Measurements from ENCODE around the gene RABAC1. TPM values are rescaled to one million over a fixed set of nuclear protein-coding genes. Genes with fewer than 3 reads are reported as not detected.

Gene RABAC1
- total RNA-seq, 1 experiment from 2014 or later = 64.4 TPM

GRCh38 chr19:41987141-41987860 is 28.2 kb upstream of the RABAC1 start:
- H3K36me3 Mint-ChIP-seq (ENCODE audit: insufficient read depth, unreplicated experiment) = no peaks in the 10 kb centered on the region
- no peak for DNase-seq
- Histone ChIP-seq H3K36me3 (ENCODE audit: control insufficient read depth, insufficient read depth, low read length) (no peaks in the 10 kb centered on the region), H3K4me1 (no peaks in the 10 kb centered on the region), H3K9me3 (no peaks in the 10 kb centered on the region), H3K27me3 (replicated peaks; ENCODE audit: control insufficient read depth, insufficient read depth, low read length) (no peaks in the 10 kb centered on the region), H3K4me3 (ENCODE audit: low read depth, low read length) (no peak overlapping the region)
- CTCF ChIA-PET = no interaction called here
- TF ChIP-seq CTCF (IDR thresholded peaks at IDR 0.05; ENCODE audit: insufficient read depth in 1 of 2, low read depth in 1 of 2, low read length in 1 of 2, severe bottlenecking in 1 of 2, unreplicated experiment in 1 of 2) = no peak
- no peak overlapping the region for H3K27ac Mint-ChIP-seq (ENCODE audit: unreplicated experiment)
- H3K27me3 Mint-ChIP-seq (ENCODE audit: insufficient read depth, unreplicated experiment) = peaks cover 2% of the 10 kb centered on the region
- H3K4me3 Mint-ChIP-seq (ENCODE audit: unreplicated experiment) = no peak overlapping the region
- no peaks in the 10 kb centered on the region for H3K9me3 Mint-ChIP-seq (ENCODE audit: unreplicated experiment)
- no peaks in the 10 kb centered on the region for H3K4me1 Mint-ChIP-seq (ENCODE audit: low read depth, unreplicated experiment)
- BruUV-seq (replicated peaks) = no TSS peak
- intact Hi-C loops (cut with micrococcal nuclease; ENCODE audit: unreplicated experiment) = no loop called here
- POLR2A ChIA-PET = no interaction called here

GRCh38 chr19:41984961-41985360 is 25.8 kb upstream of the RABAC1 start:
- CTCF ChIA-PET = interaction anchor here (0.6 kb wide), 1 partner anchor 221 kb away, joined by 4 read pairs; no protein-coding TSS in a partner anchor
- POLR2A ChIA-PET = no interaction called here
- no peak overlapping the region for H3K27ac Mint-ChIP-seq (ENCODE audit: unreplicated experiment)

GRCh38 chr19:41981724-41982123 is 22.6 kb upstream of the RABAC1 start:
- no peaks in the 10 kb centered on the region for H3K36me3 Mint-ChIP-seq (ENCODE audit: insufficient read depth, unreplicated experiment)
- Histone ChIP-seq H3K4me3 (ENCODE audit: low read depth, low read length) (no peak overlapping the region), H3K9me3 (no peaks in the 10 kb centered on the region), H3K27me3 (replicated peaks; ENCODE audit: control insufficient read depth, insufficient read depth, low read length) (no peaks in the 10 kb centered on the region), H3K4me1 (no peaks in the 10 kb centered on the region), H3K36me3 (ENCODE audit: control insufficient read depth, insufficient read depth, low read length) (no peaks in the 10 kb centered on the region)
- H3K4me1 Mint-ChIP-seq (ENCODE audit: low read depth, unreplicated experiment) = no peaks in the 10 kb centered on the region
- no peak for TF ChIP-seq CTCF (IDR thresholded peaks at IDR 0.05; ENCODE audit: insufficient read depth in 1 of 2, low read depth in 1 of 2, low read length in 1 of 2, severe bottlenecking in 1 of 2, unreplicated experiment in 1 of 2)
- peaks cover 9% of the 10 kb centered on the region for H3K27me3 Mint-ChIP-seq (ENCODE audit: insufficient read depth, unreplicated experiment)
- ChIA-PET CTCF (no interaction called here), POLR2A (no interaction called here)
- H3K27ac Mint-ChIP-seq (ENCODE audit: unreplicated experiment) = no peak overlapping the region
- no TSS peak for BruUV-seq (replicated peaks)
- no peaks in the 10 kb centered on the region for H3K9me3 Mint-ChIP-seq (ENCODE audit: unreplicated experiment)
- DNase-seq = no peak
- no peak overlapping the region for H3K4me3 Mint-ChIP-seq (ENCODE audit: unreplicated experiment)
- intact Hi-C loops (cut with micrococcal nuclease; ENCODE audit: unreplicated experiment) = no loop called here

More at GRCh38 chr19:41984961-41985360, 25.8 kb upstream of the RABAC1 start:
- Histone ChIP-seq H3K4me1 (no peaks in the 10 kb centered on the region), H3K9me3 (no peaks in the 10 kb centered on the region), H3K36me3 (ENCODE audit: control insufficient read depth, insufficient read depth, low read length) (no peaks in the 10 kb centered on the region), H3K27me3 (replicated peaks; ENCODE audit: control insufficient read depth, insufficient read depth, low read length) (no peaks in the 10 kb centered on the region), H3K4me3 (ENCODE audit: low read depth, low read length) (no peak overlapping the region)
- no peak for DNase-seq
- H3K4me3 Mint-ChIP-seq (ENCODE audit: unreplicated experiment) = no peak overlapping the region
- no peak for TF ChIP-seq CTCF (IDR thresholded peaks at IDR 0.05; ENCODE audit: insufficient read depth in 1 of 2, low read depth in 1 of 2, low read length in 1 of 2, severe bottlenecking in 1 of 2, unreplicated experiment in 1 of 2)
- H3K4me1 Mint-ChIP-seq (ENCODE audit: low read depth, unreplicated experiment) = no peaks in the 10 kb centered on the region
- intact Hi-C loops (cut with micrococcal nuclease; ENCODE audit: unreplicated experiment) = no loop called here
- no peaks in the 10 kb centered on the region for H3K36me3 Mint-ChIP-seq (ENCODE audit: insufficient read depth, unreplicated experiment)
- H3K27me3 Mint-ChIP-seq (ENCODE audit: insufficient read depth, unreplicated experiment) = peaks cover 3% of the 10 kb centered on the region
- H3K9me3 Mint-ChIP-seq (ENCODE audit: unreplicated experiment) = no peaks in the 10 kb centered on the region
- no TSS peak for BruUV-seq (replicated peaks)

All from Caco-2 (cell line).